Natural killer cell treated with Interleukin-12 subunit alpha and Interleukin-12 subunit beta and Interleukin-15 and Interleukin-18, amount 100 ng/mL, for 72 hours (primary cell): ENCODE measurements around the gene ZNF518B. TPM values are rescaled to one million over a fixed set of nuclear protein-coding genes. Genes with fewer than 3 reads are reported as not detected.

Experiments
- ATAC-seq, 2 donors: fragments of 150-1000 bp; cut with Tn5 transposase in 1 of 2; sonication (Bioruptor Pico), chemical (Tn5 transposase) in 1 of 2; 2 replicates each; pipeline ENCODE4 v1.10.0; 2021
- DNase-seq: peaks from one replicate; pipeline ENCODE4 v3.0.0; 2022; ENCODE audit warnings: low spot score
- H3K27ac Mint-ChIP-seq, 2 donors: 1 replicate in 1 of 2; 2 replicates in 1 of 2; pipeline ENCODE4 v1.8.0; 2022; ENCODE audit warnings: mixed read lengths in 2 of 2, mild to moderate bottlenecking in 1 of 2, moderate library complexity in 1 of 2
- H3K27me3 Mint-ChIP-seq, 2 donors: 1 replicate in 1 of 2; 2 replicates in 1 of 2; pipeline ENCODE4 v1.8.0; 2022; ENCODE audit warnings: mixed read lengths in 2 of 2
- H3K36me3 Mint-ChIP-seq: one replicate; pipeline ENCODE4 v1.8.0; 2022; ENCODE audit warnings: mixed read lengths
- H3K4me1 Mint-ChIP-seq, 2 donors: 1 replicate in 1 of 2; 2 replicates in 1 of 2; pipeline ENCODE4 v1.8.0; 2022; ENCODE audit warnings: low read depth in 2 of 2, mixed read lengths in 2 of 2, mild to moderate bottlenecking in 1 of 2
- H3K4me3 Mint-ChIP-seq: one replicate; pipeline ENCODE4 v1.8.0; 2022; ENCODE audit warnings: mixed read lengths
- H3K9me3 Mint-ChIP-seq: 2 replicates; pipeline ENCODE4 v1.8.0; 2022; ENCODE audit warnings: mixed read lengths
- total RNA-seq, 2 donors: library from RNA; stranded (reverse); gene quantifications; one replicate each; pipeline ENCODE4 v1.2.3, GENCODE V29; 2022

ZNF518B gene, protein sequence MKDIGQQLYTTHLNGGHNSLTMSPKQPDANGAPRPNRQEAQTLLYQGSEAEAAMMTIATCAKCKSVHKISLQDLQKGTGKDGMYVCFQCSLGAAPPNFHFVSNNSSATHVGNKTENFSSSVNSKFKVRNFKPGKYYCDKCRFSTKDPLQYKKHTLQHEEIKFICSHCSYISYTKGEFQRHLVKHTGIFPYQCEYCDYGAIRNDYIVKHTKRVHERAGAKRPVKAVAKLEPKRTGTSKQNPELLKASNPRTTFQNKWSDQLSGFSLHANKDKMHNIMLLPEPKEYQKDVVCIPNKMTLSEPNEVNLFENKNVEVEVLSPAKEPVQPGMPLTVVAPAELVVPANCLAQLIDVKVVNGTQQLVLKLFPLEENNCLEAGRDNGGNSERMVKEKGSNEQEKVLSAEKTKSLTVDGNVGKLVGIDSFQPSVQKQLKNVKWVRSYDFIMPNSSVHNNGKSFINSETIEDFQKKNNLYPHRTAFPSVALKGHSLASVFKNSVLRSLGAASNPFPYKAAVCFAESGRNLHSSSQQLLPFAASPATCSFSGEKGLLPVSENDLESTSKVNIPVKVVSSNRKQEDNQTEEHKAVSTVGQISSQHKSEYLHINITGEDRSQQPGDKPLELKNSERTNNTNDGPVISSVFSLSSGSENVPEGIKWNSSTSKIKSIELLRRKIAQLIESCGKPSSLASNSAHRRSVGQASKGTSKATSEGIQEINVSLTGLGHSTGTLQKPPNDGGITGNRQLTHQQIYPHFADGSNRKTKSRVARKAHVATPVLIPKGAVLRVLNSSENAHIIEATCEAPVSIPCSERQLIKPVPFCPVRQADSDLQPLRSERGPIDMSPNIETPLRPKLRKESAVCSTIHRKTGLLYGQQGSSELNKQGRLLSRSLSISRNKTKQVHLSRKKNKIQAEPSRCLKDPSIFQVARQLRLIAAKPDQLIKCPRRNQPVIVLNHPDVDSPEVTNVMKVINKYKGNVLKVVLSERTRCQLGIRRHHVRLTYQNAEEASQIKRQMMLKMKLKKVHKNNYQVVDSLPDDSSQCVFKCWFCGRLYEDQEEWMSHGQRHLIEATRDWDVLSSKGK
- 10 to 100 TPM; 15.3 to 28.6 TPM for total RNA-seq

DNA sequence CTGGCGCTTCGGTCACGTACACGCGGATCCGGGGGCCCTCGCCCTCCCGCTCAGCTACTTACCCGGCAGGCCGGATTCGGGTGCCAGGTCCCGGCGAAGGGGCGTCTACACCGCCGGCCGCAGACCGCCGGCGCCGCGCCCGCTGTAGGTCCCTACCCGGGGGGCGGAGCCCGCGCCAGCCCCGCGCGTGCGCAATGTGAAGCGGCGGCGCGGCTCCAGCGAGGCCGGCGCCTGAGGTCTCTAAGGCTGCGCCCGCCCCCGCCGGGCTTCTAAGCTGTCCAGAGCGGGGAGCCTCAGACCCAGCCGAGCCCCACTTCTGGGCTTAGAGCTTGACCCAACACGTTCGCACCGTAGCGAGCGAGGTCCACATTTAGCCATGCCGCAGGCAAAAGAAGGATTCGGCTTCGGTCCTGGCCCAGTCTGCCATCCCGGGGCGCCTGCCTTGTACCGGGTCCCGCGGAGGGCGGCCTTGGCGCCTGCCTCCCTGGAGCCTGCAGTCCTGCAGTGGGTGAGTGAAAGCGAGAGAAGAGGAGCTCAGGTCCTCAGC is at the start of gene ZNF518B:
TSS of gene ZNF518B (minus strand) at position 172 of the 547 bp plus-strand sequence. CDS start 11,098 bp downstream, outside the sequence.
- ATAC-seq (peak; percentile 82 to 88), DNase-seq (peak; percentile 90)
- Mint-ChIP-seq H3K27me3 (peaks cover 4 to 12% of the 10 kb centered on the region in 2 donors), H3K27ac (peak within 1 kb of the TSS; percentile 86 to 92), H3K9me3 (peaks cover 2% of the 10 kb centered on the region), H3K4me3 (peak within 1 kb of the TSS; percentile 92), H3K36me3 (peaks cover 17% of the 10 kb centered on the region), H3K4me1 (peaks cover 31 to 33% of the 10 kb centered on the region in 2 donors)

DNA sequence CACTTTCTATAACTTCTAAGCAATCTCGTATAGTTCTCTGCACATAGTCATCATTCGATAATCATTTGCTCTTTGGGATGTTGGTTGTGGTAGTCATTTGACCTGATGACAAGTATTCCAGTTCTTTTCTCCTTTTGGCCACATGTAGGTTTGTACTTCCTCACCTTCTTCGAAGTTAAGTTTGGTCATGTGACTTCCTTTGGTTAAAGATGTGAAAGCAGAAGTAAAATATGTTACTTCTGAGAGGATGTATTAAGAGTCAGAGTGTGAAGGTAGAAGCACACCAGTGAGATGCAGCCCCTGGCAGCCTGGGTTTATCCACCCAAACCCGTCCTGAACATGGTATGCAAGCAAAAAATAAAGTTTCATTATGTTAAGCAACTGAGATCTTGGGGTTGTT is 48.9 kb upstream of the ZNF518B start:
- Mint-ChIP-seq H3K4me1 (peaks cover 0 to 4% of the 10 kb centered on the region in 2 donors), H3K36me3 (peaks cover 6% of the 10 kb centered on the region), H3K9me3 (peaks cover 5% of the 10 kb centered on the region), H3K4me3 (no peak overlapping the region), H3K27me3 (peaks cover 0 to under 1% of the 10 kb centered on the region in 2 donors), H3K27ac (no peak overlapping the region)
- DNase-seq, result no peak
- ATAC-seq, result no peak

DNA sequence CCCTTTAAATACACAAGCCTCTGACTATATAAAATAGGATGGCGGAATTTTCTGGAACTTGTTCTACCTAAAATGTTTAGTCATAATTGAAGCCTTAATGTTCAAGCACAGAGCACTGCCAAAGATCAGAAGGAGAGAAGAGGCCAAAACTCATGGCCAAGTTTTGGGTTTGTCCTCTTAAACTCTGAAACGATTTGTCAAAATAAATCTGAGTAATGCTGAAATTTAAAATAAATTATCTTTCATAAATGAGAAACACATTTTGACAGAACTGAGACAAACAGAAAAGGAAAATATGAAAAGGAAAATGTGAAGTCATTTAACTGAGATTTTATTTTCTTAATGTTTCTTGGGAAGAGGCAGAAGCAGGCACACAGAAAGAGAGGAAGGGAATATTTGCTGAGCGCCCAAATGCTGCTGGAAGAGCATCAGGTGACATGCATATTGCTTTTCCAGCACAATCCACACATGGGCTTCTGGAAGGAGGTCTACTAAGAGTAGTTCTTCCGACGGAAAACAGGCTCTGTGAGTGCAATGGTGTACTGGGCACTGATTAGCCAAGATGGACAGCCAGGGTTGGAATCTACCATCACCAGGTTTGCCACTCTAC is 47.4 kb upstream of the ZNF518B start:
- H3K36me3 Mint-ChIP-seq, result peaks cover 6% of the 10 kb centered on the region
- DNase-seq (no peak), ATAC-seq (no peak)
- H3K27ac Mint-ChIP-seq, result no peak overlapping the region
- H3K4me1 Mint-ChIP-seq, result peaks cover 0 to 4% of the 10 kb centered on the region in 2 donors
- H3K4me3 Mint-ChIP-seq, result no peak overlapping the region
- no peaks in the 10 kb centered on the region for H3K27me3 Mint-ChIP-seq
- H3K9me3 Mint-ChIP-seq, result peaks cover 5% of the 10 kb centered on the region

DNA sequence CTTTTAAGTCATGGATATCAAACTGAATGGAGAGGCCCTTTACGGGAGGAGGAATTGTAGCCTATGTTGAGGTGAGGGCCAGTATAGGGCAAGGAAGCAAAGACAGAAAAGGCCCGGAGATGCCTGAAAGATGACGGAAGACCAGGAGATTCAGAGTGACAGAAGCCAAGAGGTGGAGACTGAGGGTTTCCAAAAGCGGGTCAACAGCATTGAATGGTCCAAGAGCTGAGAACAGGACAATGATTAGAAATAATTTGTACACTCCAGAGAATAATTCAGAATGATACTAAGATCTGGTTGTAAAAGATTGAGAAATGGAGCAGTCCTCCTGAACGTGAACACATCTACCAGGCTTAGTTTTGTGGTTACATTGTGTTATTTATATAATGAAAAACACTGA is 45.5 kb upstream of the ZNF518B start:
- no peak overlapping the region for H3K27ac Mint-ChIP-seq
- DNase-seq (no peak), ATAC-seq (no peak)
- H3K27me3 Mint-ChIP-seq, result no peaks in the 10 kb centered on the region
- H3K4me1 Mint-ChIP-seq, result peaks cover 0 to 4% of the 10 kb centered on the region in 2 donors
- H3K4me3 Mint-ChIP-seq, result no peak overlapping the region
- H3K36me3 Mint-ChIP-seq, result peaks cover 6% of the 10 kb centered on the region
- H3K9me3 Mint-ChIP-seq, result peaks cover 5% of the 10 kb centered on the region

DNA sequence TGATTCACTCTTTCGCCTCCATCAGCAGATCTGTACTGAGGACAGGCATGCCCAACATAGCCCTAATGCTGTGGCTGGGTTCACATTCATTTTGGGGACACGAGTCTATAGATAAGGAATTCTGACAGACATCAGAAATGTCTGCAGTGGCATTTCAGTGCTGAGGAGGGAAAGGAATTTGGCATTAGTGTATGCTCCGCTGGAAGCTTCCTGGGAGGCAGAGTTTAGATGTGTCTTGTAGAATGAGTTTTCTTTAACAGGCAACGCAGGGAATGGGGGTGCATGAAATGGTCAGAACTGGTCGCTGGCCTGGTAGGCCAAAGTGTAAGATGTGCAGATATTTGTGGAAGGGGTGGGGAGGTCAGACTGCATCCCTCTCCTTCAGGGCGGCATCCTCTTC is 43.5 kb upstream of the ZNF518B start:
- no peak overlapping the region for H3K4me3 Mint-ChIP-seq
- no peak overlapping the region for H3K27ac Mint-ChIP-seq
- H3K27me3 Mint-ChIP-seq, result no peaks in the 10 kb centered on the region
- no peak for DNase-seq
- no peak for ATAC-seq
- H3K36me3 Mint-ChIP-seq, result peaks cover under 1% of the 10 kb centered on the region
- H3K4me1 Mint-ChIP-seq, result no peaks in the 10 kb centered on the region
- H3K9me3 Mint-ChIP-seq, result no peaks in the 10 kb centered on the region

DNA sequence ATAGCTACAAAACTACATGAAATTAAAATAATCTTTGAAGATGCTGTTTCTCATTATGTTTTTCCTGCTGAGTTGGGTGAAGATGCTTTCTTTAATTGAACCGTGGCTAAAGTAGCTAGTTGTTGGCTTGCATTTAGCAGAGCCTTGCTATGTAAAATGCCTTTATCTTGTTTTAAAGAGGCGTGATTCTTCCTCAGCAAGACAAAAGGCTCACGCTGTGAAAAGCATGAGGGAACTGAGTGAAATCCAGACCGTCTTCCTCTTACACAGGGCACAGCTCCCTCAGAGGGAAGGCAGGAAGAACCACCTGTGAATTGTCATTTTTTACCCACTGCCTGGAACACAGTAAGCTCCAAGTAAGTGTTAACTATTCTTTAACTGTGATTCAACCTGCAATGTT is 39.0 kb upstream of the ZNF518B start:
- Mint-ChIP-seq H3K9me3 (no peaks in the 10 kb centered on the region), H3K4me1 (no peaks in the 10 kb centered on the region), H3K27ac (no peak overlapping the region), H3K27me3 (peaks cover 0 to 3% of the 10 kb centered on the region in 2 donors), H3K4me3 (no peak overlapping the region), H3K36me3 (no peaks in the 10 kb centered on the region)
- DNase-seq (no peak), ATAC-seq (no peak)

DNA sequence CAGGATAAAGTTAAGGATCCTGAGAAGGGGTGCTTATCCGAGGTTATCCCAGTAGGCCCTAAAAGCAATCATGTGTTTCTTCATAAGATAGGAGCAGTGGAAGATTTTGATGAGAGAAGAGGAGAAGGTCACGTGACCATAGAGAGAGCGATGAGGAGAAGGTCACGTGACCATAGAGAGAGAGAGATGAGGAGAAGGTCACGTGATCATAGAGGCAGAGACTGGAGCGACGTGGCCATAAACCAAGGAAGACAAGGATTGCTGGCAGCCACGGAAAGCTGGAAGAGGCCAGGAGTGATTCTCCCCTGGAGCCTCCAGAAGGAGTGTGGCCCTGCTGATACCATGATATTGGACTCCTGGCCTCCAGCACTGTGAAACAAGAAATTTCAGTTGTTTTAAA is 38.4 kb upstream of the ZNF518B start:
- Mint-ChIP-seq H3K9me3 (no peaks in the 10 kb centered on the region), H3K4me3 (no peak overlapping the region), H3K36me3 (no peaks in the 10 kb centered on the region), H3K27me3 (peaks cover 0 to 3% of the 10 kb centered on the region in 2 donors), H3K27ac (no peak overlapping the region), H3K4me1 (no peaks in the 10 kb centered on the region)
- DNase-seq (no peak), ATAC-seq (no peak)

DNA sequence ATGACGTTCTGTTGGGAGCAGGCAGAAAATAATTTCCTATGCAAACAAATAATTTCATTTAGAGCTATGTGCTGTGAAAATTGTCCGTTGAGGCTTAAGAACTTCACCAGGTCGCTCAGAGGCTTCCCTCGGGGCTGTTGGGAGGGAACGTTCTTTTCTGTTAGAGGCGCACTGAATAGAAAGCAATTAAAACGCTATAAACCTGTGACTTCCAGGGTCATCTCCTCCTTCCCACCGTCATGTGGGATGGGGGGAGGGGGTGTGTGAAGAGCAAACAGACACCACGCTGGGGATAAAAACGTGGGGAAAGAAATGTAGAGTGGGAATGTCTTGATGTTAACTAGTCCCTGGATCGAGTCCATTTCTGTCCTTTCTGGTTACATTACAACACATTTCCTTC is 35.2 kb upstream of the ZNF518B start:
- H3K27me3 Mint-ChIP-seq, result peaks cover 11 to 18% of the 10 kb centered on the region in 2 donors
- no peaks in the 10 kb centered on the region for H3K4me1 Mint-ChIP-seq
- no peak overlapping the region for H3K4me3 Mint-ChIP-seq
- H3K36me3 Mint-ChIP-seq, result no peaks in the 10 kb centered on the region
- no peak for DNase-seq
- H3K27ac Mint-ChIP-seq, result no peak overlapping the region
- ATAC-seq, result no peak
- H3K9me3 Mint-ChIP-seq, result no peaks in the 10 kb centered on the region

DNA sequence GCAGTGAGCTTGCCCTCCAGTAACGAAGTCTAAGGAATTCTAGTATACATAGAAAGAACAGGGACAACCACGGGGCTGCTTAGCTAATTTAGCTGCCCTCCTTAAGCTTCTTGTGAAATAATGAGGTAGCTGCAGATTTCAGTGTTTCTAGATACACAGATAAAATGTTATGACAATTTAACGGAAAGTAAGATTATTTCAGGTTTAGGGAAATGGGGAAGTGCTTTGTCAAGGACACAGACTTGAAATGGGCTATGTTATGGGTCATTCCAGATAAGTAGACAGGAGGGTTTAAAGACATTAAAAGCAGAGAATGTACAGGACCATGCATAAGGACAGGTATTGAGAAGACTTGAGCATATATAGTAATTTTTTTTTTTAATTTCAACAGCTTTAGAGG is 34.2 kb upstream of the ZNF518B start:
- peaks cover 14 to 19% of the 10 kb centered on the region in 2 donors for H3K27me3 Mint-ChIP-seq
- H3K27ac Mint-ChIP-seq, result no peak overlapping the region

DNA sequence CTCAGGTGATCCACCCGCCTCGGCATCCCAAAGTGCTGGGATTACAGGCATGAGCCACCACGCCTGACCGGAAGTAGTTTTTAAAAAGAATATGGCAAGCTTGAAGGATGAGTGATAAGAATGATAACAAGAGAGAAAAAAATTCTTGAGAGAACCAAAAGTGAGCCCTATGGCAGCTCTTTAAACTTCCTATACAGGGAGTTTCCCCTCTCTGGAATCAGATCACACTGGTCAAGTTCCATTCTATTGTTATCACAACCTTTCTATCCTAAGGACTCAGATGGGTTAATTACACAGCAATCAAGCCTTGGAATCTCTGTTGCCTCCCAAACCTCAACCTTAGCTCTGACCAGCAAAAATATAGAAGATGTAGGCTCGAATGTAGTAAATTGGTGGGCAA is 33.8 kb upstream of the ZNF518B start:
- no peaks in the 10 kb centered on the region for H3K36me3 Mint-ChIP-seq
- H3K27me3 Mint-ChIP-seq, result peaks cover 14 to 19% of the 10 kb centered on the region in 2 donors
- ATAC-seq, result no peak
- no peaks in the 10 kb centered on the region for H3K4me1 Mint-ChIP-seq
- H3K27ac Mint-ChIP-seq, result no peak overlapping the region
- no peaks in the 10 kb centered on the region for H3K9me3 Mint-ChIP-seq
- no peak for DNase-seq
- no peak overlapping the region for H3K4me3 Mint-ChIP-seq

More for the DNA sequence above, 34.2 kb upstream of the ZNF518B start:
- DNase-seq (no peak), ATAC-seq (no peak)
- no peak overlapping the region for H3K4me3 Mint-ChIP-seq
- no peaks in the 10 kb centered on the region for H3K4me1 Mint-ChIP-seq
- no peaks in the 10 kb centered on the region for H3K9me3 Mint-ChIP-seq
- H3K36me3 Mint-ChIP-seq, result no peaks in the 10 kb centered on the region

DNA sequence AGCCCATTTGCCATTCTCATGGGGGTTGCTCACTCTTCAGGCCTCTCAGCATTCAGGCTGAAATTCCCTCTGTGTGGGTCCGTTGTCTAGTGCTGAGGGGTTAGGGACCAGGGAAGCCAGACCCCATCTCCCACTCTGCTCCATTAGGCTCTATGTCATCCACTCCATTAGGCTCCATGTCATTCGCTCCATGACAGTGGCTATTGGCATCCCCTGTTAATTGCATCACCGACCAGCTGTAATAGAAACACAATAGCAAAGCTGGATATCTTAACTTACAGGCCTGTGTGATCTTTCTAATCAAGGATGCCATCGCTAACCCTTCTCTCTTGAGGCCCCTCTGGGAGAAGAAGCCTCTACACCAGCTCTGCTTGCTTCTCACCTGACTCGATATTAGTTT is 25.7 kb upstream of the ZNF518B start:
- ATAC-seq, result no peak
- H3K4me3 Mint-ChIP-seq, result no peak overlapping the region

DNA sequence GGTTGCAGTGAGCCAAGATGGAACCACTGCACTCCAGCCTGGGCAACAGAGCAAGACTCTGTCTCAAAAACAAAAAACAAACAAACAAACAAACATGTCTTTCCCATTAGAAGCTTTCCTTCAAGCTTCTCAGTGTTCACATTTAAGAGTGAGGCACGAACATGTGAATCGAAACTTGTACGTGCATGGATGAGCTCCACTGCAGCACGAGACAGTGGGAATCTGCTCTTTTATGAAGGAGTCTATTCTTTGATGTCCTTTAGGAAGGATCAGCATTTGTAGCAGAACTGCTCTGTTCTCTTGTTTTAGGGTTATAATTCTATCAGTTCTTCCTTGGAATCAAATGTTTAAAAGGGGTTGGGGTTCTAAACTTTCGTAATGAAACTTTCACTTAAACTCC is 23.4 kb upstream of the ZNF518B start:
- ATAC-seq (no peak), DNase-seq (no peak)
- H3K27ac Mint-ChIP-seq, result no peak overlapping the region
- no peaks in the 10 kb centered on the region for H3K36me3 Mint-ChIP-seq
- H3K4me3 Mint-ChIP-seq, result no peak overlapping the region
- no peaks in the 10 kb centered on the region for H3K4me1 Mint-ChIP-seq
- no peaks in the 10 kb centered on the region for H3K9me3 Mint-ChIP-seq
- peaks cover 15 to 24% of the 10 kb centered on the region in 2 donors for H3K27me3 Mint-ChIP-seq

More for the DNA sequence above, 25.7 kb upstream of the ZNF518B start:
- no peaks in the 10 kb centered on the region for H3K9me3 Mint-ChIP-seq
- H3K4me1 Mint-ChIP-seq, result no peaks in the 10 kb centered on the region
- peaks cover 18 to 29% of the 10 kb centered on the region in 2 donors for H3K27me3 Mint-ChIP-seq
- no peak overlapping the region for H3K27ac Mint-ChIP-seq
- DNase-seq, result no peak
- H3K36me3 Mint-ChIP-seq, result no peaks in the 10 kb centered on the region

DNA sequence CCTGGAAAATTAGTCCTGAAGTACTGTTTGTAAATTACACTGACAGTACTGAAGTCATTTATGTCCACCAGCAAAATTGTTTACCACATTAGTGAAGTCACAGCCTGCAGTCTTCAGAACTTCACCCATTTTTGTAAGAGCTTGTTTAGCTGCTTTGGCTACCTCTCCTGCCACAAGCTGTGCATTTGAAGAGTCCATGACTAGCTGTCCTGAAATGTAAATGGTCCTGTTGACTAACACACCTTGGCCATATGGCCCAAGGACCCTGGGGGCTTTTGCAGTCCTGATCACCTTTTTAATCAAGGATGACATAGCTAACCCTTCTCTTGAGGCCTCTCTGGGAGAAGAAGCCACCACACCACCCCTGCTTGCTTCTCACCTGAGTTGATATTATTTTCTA is 21.4 kb upstream of the ZNF518B start:
- H3K36me3 Mint-ChIP-seq, result no peaks in the 10 kb centered on the region
- ATAC-seq (no peak), DNase-seq (no peak)
- H3K9me3 Mint-ChIP-seq, result no peaks in the 10 kb centered on the region
- H3K4me1 Mint-ChIP-seq, result no peaks in the 10 kb centered on the region
- no peak overlapping the region for H3K27ac Mint-ChIP-seq
- H3K4me3 Mint-ChIP-seq, result no peak overlapping the region
- peaks cover 13 to 18% of the 10 kb centered on the region in 2 donors for H3K27me3 Mint-ChIP-seq
